D721Med (cell line): Measurements from ENCODE around the gene CCT6A.
"Not testable (repeated sequence)": the region's sequence is repeated elsewhere in the genome, so short reads cannot be mapped to it uniquely, and the experiment has no call there.

ENCODE experiments used
- DNase-seq: peaks from one replicate; pipeline ENCODE4 v3.0.0; 2011; ENCODE audit warnings: low spot score; ENCODE audit not compliant: insufficient read length
- FAIRE-seq: peaks from 2 replicates; lab custom pipeline; 2011; peaks lifted over from hg19 to GRCh38; lab: Jason Lieb, UNC
- TF ChIP-seq, protein P1 (sequence below): IDR thresholded peaks from 2 replicates; pipeline ENCODE4 v1.5.1; 2012; ENCODE audit warnings: mild to moderate bottlenecking, control low read depth; ENCODE audit not compliant: insufficient read depth; ENCODE audit errors: missing control alignments

The CCT6A gene, protein sequence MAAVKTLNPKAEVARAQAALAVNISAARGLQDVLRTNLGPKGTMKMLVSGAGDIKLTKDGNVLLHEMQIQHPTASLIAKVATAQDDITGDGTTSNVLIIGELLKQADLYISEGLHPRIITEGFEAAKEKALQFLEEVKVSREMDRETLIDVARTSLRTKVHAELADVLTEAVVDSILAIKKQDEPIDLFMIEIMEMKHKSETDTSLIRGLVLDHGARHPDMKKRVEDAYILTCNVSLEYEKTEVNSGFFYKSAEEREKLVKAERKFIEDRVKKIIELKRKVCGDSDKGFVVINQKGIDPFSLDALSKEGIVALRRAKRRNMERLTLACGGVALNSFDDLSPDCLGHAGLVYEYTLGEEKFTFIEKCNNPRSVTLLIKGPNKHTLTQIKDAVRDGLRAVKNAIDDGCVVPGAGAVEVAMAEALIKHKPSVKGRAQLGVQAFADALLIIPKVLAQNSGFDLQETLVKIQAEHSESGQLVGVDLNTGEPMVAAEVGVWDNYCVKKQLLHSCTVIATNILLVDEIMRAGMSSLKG

DNA sequence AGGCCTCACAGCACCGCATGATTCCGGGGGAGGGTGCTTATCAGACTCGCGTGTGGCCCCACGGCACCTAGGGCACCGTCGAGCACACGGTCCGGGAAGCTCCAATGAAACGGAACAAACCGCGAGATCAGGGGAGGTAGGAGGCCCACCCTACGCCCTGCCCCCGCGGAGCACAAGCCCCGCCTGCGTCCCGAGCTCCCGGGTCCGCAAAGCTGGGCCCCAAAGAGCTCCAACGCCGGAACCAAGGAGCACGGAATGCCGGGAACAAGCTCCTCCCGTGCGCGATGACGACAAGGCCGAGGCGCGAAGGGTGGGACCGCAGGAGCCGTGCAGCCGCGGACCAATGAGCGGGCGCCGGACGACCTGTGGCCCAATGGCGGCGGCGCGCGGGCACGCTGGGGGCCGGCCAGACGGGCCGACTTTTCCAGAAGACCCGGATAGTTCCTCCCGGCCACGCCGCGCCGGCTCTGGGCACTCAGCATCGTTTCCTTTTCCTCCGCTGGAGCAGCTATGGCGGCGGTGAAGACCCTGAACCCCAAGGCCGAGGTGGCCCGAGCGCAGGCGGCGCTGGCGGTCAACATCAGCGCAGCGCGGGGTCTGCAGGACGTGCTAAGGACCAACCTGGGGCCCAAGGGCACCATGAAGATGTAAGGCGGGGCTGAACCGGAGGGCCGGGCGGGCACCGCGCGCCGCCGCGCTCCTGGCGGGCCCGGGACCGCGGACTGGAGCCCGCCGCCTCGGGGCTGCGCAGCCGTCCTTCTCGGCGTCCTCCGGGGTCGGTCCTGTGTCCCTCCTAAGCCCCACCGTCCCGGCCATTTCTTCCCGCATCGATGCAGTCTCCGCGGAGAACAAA lies at the start of gene CCT6A, which contains the start of gene PSPH:
TSS of gene CCT6A (plus strand) at position 427 of the 853 bp plus-strand sequence. CDS start at position 511, 84 bp downstream.
TSS of gene PSPH (minus strand) at position 106 of the 853 bp plus-strand sequence. CDS start 30,232 bp downstream, outside the sequence.
- peak; percentile 71 for DNase-seq
- TF ChIP-seq, protein P1, sequence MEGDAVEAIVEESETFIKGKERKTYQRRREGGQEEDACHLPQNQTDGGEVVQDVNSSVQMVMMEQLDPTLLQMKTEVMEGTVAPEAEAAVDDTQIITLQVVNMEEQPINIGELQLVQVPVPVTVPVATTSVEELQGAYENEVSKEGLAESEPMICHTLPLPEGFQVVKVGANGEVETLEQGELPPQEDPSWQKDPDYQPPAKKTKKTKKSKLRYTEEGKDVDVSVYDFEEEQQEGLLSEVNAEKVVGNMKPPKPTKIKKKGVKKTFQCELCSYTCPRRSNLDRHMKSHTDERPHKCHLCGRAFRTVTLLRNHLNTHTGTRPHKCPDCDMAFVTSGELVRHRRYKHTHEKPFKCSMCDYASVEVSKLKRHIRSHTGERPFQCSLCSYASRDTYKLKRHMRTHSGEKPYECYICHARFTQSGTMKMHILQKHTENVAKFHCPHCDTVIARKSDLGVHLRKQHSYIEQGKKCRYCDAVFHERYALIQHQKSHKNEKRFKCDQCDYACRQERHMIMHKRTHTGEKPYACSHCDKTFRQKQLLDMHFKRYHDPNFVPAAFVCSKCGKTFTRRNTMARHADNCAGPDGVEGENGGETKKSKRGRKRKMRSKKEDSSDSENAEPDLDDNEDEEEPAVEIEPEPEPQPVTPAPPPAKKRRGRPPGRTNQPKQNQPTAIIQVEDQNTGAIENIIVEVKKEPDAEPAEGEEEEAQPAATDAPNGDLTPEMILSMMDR: no peak
- FAIRE-seq: no peak

DNA sequence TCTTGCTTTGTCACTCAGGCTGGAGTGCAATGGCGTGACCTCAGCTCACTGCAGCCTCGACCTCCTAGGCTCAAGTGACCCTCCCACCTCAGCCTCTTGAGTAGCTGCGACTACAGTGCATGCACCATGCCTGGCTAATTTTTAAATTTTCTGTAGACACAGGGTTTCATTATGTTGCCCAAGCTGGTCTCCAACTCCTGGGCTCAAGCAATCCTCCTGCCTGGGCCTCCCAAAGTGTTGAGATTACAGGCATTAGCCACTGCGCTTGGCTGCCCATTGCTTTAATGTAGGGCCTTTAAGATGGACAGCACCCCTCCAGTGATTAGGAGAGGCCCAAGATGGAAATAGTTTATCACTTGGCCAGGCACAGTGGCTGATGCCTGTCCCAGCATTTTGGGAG lies 47.8 kb upstream of the CCT6A start:
- DNase-seq: no peak
- FAIRE-seq: no peak
- TF ChIP-seq, protein P1: no peak

DNA sequence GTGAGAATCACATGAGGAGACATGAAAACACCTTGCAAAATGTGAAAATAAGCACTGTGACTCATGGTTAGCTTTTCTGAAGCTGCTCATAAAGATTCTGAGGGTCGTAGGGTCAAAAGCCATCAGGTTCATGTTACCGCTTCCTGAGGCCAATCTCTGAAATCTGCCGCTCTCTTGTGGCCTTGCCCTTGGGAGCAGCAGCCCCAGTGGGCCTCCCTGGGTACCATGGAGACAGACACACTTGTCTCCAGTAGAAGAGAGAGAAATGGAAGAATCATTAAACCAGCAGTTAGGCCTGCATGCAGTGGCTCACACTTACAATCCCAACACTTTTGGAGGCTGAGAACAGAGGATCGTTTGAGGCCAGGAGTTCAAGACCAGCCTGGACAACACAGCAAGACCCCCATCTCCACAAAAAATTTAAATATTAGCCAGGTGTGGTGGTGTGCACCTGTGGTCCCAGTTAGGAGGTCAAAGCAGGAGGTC lies 44.4 kb upstream of the CCT6A start:
- no peak for FAIRE-seq
- TF ChIP-seq, protein P1: no peak
- DNase-seq: no peak

DNA sequence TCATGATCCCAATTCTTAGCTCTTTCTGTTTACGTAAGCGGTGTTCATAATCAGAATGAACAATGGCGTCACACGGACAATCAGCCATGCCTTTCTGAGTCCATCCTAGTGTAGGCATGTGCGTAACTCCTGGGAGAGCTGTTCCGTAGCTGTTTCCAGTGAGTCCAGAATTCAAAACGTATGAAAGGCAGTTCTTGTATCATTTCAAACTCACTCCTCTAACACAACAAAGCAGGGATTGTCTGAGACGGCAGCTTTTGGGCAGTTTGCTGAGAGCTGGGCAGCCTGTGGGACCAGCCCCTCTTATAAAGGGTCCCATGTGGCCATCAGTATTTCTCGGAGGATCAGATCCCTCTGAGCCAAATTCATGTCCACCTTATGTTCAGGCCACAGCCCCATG lies 43.7 kb upstream of the CCT6A start:
- FAIRE-seq (no peak), DNase-seq (no peak)
- TF ChIP-seq, protein P1: no peak

DNA sequence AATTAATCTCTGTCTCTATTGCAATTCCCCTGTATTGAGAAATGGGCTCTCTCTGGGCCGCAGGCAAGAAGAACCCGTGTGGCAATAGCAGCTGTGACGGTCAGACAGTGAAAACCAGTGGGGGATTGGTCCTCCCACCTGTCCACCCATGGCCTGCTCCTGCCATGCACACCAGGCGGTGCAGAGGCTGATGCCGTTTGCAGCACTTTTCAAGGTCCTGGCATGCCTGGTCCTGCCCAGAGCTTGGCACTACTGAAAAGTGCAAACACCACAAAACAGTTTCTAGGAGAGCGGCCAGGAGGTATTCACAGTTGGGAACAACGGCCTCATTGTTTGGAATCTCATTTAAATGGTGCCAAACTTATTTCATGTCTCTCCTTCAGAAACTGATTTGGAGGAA lies 41.9 kb upstream of the CCT6A start:
- FAIRE-seq (no peak), DNase-seq (no peak)
- TF ChIP-seq, protein P1: no peak

DNA sequence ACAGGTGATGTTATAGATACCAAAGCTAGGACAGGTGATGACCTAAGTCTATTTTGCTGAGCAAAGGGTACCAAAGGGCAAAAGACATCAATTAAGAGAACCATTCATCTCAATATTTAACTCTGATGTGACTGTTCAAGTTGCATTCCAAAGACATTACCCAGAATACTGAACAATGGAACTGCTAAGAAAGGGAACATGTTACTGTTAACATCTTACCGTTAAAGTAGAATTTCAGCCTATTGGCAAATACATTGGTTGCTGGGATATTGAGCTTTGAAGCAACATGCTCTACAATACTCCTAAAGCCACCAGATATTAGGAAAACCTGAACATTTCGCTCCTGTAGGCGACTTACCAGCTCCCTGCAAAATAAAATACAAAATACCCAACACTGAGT lies 34.5 kb upstream of the CCT6A start:
- FAIRE-seq, DNase-seq: not testable (repeated sequence)

DNA sequence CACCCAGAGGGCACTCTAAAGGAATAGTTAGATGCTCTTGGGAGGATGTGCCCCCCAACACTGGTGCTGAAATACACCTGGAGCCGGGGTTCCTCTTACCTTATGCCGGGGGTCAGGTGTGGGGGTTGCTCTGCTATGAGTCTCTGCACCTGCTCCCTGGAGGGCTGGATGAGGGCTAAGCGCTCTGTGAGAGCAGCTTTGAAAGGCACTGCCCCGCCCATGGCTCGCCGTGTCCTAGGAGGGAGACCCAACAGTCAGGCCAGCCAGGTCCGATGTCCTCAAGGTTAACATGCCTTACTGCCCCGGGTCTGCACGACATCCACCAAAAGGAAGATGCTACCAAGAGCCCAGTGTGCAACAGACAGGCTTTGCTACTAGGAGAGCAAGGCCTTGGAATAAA lies 32.1 kb upstream of the CCT6A start:
- FAIRE-seq (no peak), DNase-seq (no peak)
- TF ChIP-seq, protein P1: no peak
